Central memory CD8-positive, alpha-beta T cell (primary cell): ENCODE results near the gene SERTAD1.
"Not testable (repeated sequence)": the region's sequence is repeated elsewhere in the genome, so short reads cannot be mapped to it uniquely, and the experiment has no call there.

Source experiments
- ATAC-seq: fragments of 150-1000 bp; cut with Tn5 transposase; replicated peaks from 2 replicates; pipeline ENCODE4 v1.10.0; 2022; ENCODE audit warnings: mild to moderate bottlenecking, moderate FRiP score, moderate number of reproducible peaks; ENCODE audit not compliant: poor library complexity, severe bottlenecking; ENCODE audit errors: extremely low read depth
- DNase-seq, 2 donors: peaks; one replicate each; pipeline ENCODE4 v3.0.0; 2021; ENCODE audit warnings: low spot score in 2 of 2
- H3K27ac Mint-ChIP-seq: one replicate; pipeline ENCODE4 v1.8.0; 2022; ENCODE audit warnings: low read depth, mild to moderate bottlenecking, moderate library complexity, mixed read lengths
- H3K27me3 Mint-ChIP-seq: one replicate; pipeline ENCODE4 v1.8.0; 2022; ENCODE audit warnings: mixed read lengths
- H3K36me3 Mint-ChIP-seq: one replicate; pipeline ENCODE4 v1.8.0; 2022; ENCODE audit warnings: mild to moderate bottlenecking, moderate library complexity, mixed read lengths; ENCODE audit not compliant: insufficient read depth
- H3K4me1 Mint-ChIP-seq: one replicate; pipeline ENCODE4 v1.8.0; 2022; ENCODE audit warnings: mixed read lengths
- H3K4me3 Mint-ChIP-seq: one replicate; pipeline ENCODE4 v1.8.0; 2022; ENCODE audit warnings: mild to moderate bottlenecking, moderate library complexity, mixed read lengths
- H3K9me3 Mint-ChIP-seq: one replicate; pipeline ENCODE4 v1.8.0; 2022; ENCODE audit warnings: mixed read lengths

Gene SERTAD1

GRCh38 chr19:40425450-40426287 is at the start of gene SERTAD1:
SERTAD1 (minus strand) TSS chr19:40425992; CDS start chr19:40423546, 2,446 bp downstream.
- ATAC-seq = peak; percentile 95
- Mint-ChIP-seq H3K27me3 (no peaks in the 10 kb centered on the region), H3K36me3 (peaks cover 14% of the 10 kb centered on the region), H3K4me1 (peaks cover 11% of the 10 kb centered on the region), H3K4me3 (peak within 1 kb of the TSS; percentile 95), H3K9me3 (no peaks in the 10 kb centered on the region), H3K27ac (peak within 1 kb of the TSS; percentile 99)
- DNase-seq = peak; percentile 99 to 100

- Mint-ChIP-seq H3K4me3 (no peak overlapping the region), H3K4me1 (no peaks in the 10 kb centered on the region), H3K9me3 (no peaks in the 10 kb centered on the region), H3K36me3 (peaks cover 3% of the 10 kb centered on the region), H3K27me3 (peaks cover 19% of the 10 kb centered on the region), H3K27ac (no peak overlapping the region)
- ATAC-seq = no peak
- DNase-seq = no peak
These were observed 48.9 kb upstream of the SERTAD1 start for GRCh38 chr19:40474737-40475136.

- no peak overlapping the region for H3K27ac Mint-ChIP-seq
- no peak overlapping the region for H3K4me3 Mint-ChIP-seq
- no peaks in the 10 kb centered on the region for H3K4me1 Mint-ChIP-seq
- no peaks in the 10 kb centered on the region for H3K9me3 Mint-ChIP-seq
- H3K27me3 Mint-ChIP-seq = peaks cover 15% of the 10 kb centered on the region
- DNase-seq (no peak), ATAC-seq (no peak)
- H3K36me3 Mint-ChIP-seq = peaks cover 5% of the 10 kb centered on the region
These were observed 46.7 kb upstream of the SERTAD1 start for GRCh38 chr19:40472516-40472915.

GRCh38 chr19:40471111-40471510 is 45.3 kb upstream of the SERTAD1 start:
- Mint-ChIP-seq H3K4me3 (no peak overlapping the region), H3K27ac (no peak overlapping the region), H3K27me3 (peaks cover 19% of the 10 kb centered on the region), H3K4me1 (peaks cover 7% of the 10 kb centered on the region), H3K36me3 (peaks cover 11% of the 10 kb centered on the region), H3K9me3 (no peaks in the 10 kb centered on the region)
- DNase-seq = no peak
- ATAC-seq = no peak

GRCh38 chr19:40469011-40469410 is 43.2 kb upstream of the SERTAD1 start:
- ATAC-seq = no peak
- no peak for DNase-seq
- peaks cover 27% of the 10 kb centered on the region for H3K4me1 Mint-ChIP-seq
- peaks cover 20% of the 10 kb centered on the region for H3K27me3 Mint-ChIP-seq
- H3K27ac Mint-ChIP-seq = peak overlapping the region; percentile 59
- H3K9me3 Mint-ChIP-seq = no peaks in the 10 kb centered on the region
- peaks cover 22% of the 10 kb centered on the region for H3K36me3 Mint-ChIP-seq
- no peak overlapping the region for H3K4me3 Mint-ChIP-seq

- H3K36me3 Mint-ChIP-seq = peaks cover 24% of the 10 kb centered on the region
- DNase-seq = no peak
- ATAC-seq = no peak
- H3K27ac Mint-ChIP-seq = peak within 1 kb of the TSS; percentile 96
- peak within 1 kb of the TSS; percentile 84 for H3K4me3 Mint-ChIP-seq
- peaks cover 20% of the 10 kb centered on the region for H3K27me3 Mint-ChIP-seq
- no peaks in the 10 kb centered on the region for H3K9me3 Mint-ChIP-seq
- peaks cover 27% of the 10 kb centered on the region for H3K4me1 Mint-ChIP-seq
These were observed 41.4 kb upstream of the SERTAD1 start, which contains the start of gene SPTBN4 for GRCh38 chr19:40466985-40467734. SPTBN4 (plus strand) TSS chr19:40467001; CDS start chr19:40472622, 5,621 bp downstream.

- H3K27me3 Mint-ChIP-seq = peaks cover 20% of the 10 kb centered on the region
- H3K27ac Mint-ChIP-seq = peak overlapping the region; percentile 96
- peak overlapping the region; percentile 84 for H3K4me3 Mint-ChIP-seq
- H3K36me3 Mint-ChIP-seq = peaks cover 24% of the 10 kb centered on the region
- ATAC-seq = peak; percentile 76
- H3K9me3 Mint-ChIP-seq = no peaks in the 10 kb centered on the region
- peak; percentile 61 to 94 for DNase-seq
- H3K4me1 Mint-ChIP-seq = peaks cover 32% of the 10 kb centered on the region
These were observed 40.6 kb upstream of the SERTAD1 start for GRCh38 chr19:40466219-40466984.

- Mint-ChIP-seq H3K27ac (peak within 1 kb of the TSS; percentile 96), H3K36me3 (peaks cover 24% of the 10 kb centered on the region), H3K27me3 (peaks cover 14% of the 10 kb centered on the region), H3K9me3 (no peaks in the 10 kb centered on the region), H3K4me1 (peaks cover 32% of the 10 kb centered on the region), H3K4me3 (peak within 1 kb of the TSS; percentile 84)
- DNase-seq = peak; percentile 98 to 99
- ATAC-seq = peak; percentile 57
These were observed 39.9 kb upstream of the SERTAD1 start, which contains the start of gene BLVRB for GRCh38 chr19:40465557-40466218. BLVRB (minus strand) TSS chr19:40465745; CDS start chr19:40465688, 57 bp downstream.

- H3K27ac Mint-ChIP-seq = peak overlapping the region; percentile 96
- H3K9me3 Mint-ChIP-seq = no peaks in the 10 kb centered on the region
- H3K4me3 Mint-ChIP-seq = peak overlapping the region; percentile 84
- H3K27me3 Mint-ChIP-seq = peaks cover 10% of the 10 kb centered on the region
- ATAC-seq = no peak
- DNase-seq = peak in 1 of 2 donors; percentile 51
- peaks cover 32% of the 10 kb centered on the region for H3K4me1 Mint-ChIP-seq
- H3K36me3 Mint-ChIP-seq = peaks cover 24% of the 10 kb centered on the region
These were observed 39.3 kb upstream of the SERTAD1 start for GRCh38 chr19:40465025-40465556.

GRCh38 chr19:40464059-40465024 is 38.5 kb upstream of the SERTAD1 start:
- H3K4me3 Mint-ChIP-seq = peak overlapping the region; percentile 84
- peaks cover 24% of the 10 kb centered on the region for H3K36me3 Mint-ChIP-seq
- no peak for ATAC-seq
- H3K9me3 Mint-ChIP-seq = no peaks in the 10 kb centered on the region
- peaks cover 10% of the 10 kb centered on the region for H3K27me3 Mint-ChIP-seq
- peak; percentile 48 to 57 for DNase-seq
- peak overlapping the region; percentile 96 for H3K27ac Mint-ChIP-seq
- H3K4me1 Mint-ChIP-seq = peaks cover 32% of the 10 kb centered on the region

- peaks cover 24% of the 10 kb centered on the region for H3K36me3 Mint-ChIP-seq
- H3K27ac Mint-ChIP-seq, DNase-seq, H3K4me3 Mint-ChIP-seq, ATAC-seq, H3K9me3 Mint-ChIP-seq: not testable (repeated sequence)
- peaks cover 32% of the 10 kb centered on the region for H3K4me1 Mint-ChIP-seq
- peaks cover 10% of the 10 kb centered on the region for H3K27me3 Mint-ChIP-seq
These were observed 37.8 kb upstream of the SERTAD1 start for GRCh38 chr19:40463587-40464037.
